Esophagus squamous epithelium (tissue), 5 donors: ENCODE results near the gene TNIK. TPM values are rescaled to one million over a fixed set of nuclear protein-coding genes. Genes with fewer than 3 reads are reported as not detected.

Experiments
- DNase-seq: peaks from one replicate; lab custom pipeline; 2025; lab: John Stamatoyannopoulos, UW
- H3K27ac ChIP-seq, 4 donors: fragments of 200-600 bp; sonication (generic); one replicate each; pipeline ENCODE4 v1.5.1; 2016 to 2019; ENCODE audit warnings: mild to moderate bottlenecking in 1 of 4
- H3K27me3 ChIP-seq, 4 donors: fragments of 200-600 bp; sonication (generic); 1 replicate in 3 of 4; 2 replicates in 1 of 4; pipeline versions ENCODE4 v1.5.1 to v1.6.0; 2017 to 2021; ENCODE audit warnings: antibody characterized with exemption in 1 of 4
- H3K36me3 ChIP-seq, 3 donors: fragments of 200-600 bp; sonication (generic); one replicate each; pipeline ENCODE4 v1.5.1; 2016 to 2019
- H3K4me1 ChIP-seq, 3 donors: fragments of 200-600 bp; sonication (generic); one replicate each; pipeline ENCODE4 v1.5.1; 2017 to 2019
- H3K4me3 ChIP-seq, 4 donors: fragments of 200-600 bp; sonication (generic); 1 replicate in 3 of 4; 2 replicates in 1 of 4; pipeline ENCODE4 v1.5.1; 2016 to 2019; ENCODE audit warnings: mild to moderate bottlenecking in 2 of 4, moderate library complexity in 1 of 4
- H3K9me3 ChIP-seq, 3 donors: fragments of 200-600 bp; sonication (generic); one replicate each; pipeline ENCODE4 v1.5.1; 2016 to 2019
- CTCF ChIP-seq, 6 experiments: fragments of 450-650 bp in 4 of 6; fragments of 200-600 bp in 2 of 6; sonication (generic) in 2 of 6; IDR thresholded peaks; one replicate each; pipeline ENCODE4 v1.5.1; 2016 to 2019; ENCODE audit warnings: antibody characterized with exemption in 6 of 6, mild to moderate bottlenecking in 4 of 6, moderate library complexity in 4 of 6
- POLR2A ChIP-seq, 4 donors: fragments of 450-650 bp; IDR thresholded peaks; one replicate each; pipeline ENCODE4 v1.6.1; 2017; ENCODE audit warnings: antibody characterized with exemption in 4 of 4, mild to moderate bottlenecking in 4 of 4, moderate library complexity in 3 of 4
- WGBS, 2 donors: methylation state at CpG; one replicate each; pipeline ENCODE4 v1.1.5; 2018; 5-methylcytosine and 5-hydroxymethylcytosine counted together
- intact Hi-C: fragments of 100-400 bp; cut with DNase I; formaldehyde crosslinking; loops from one replicate; pipeline ENCODE4 v1.15.0; 2022
- total RNA-seq, 4 donors: library from RNA; depleted of rRNA; stranded (reverse); fragments of >200 nt; gene quantifications; one replicate each; pipeline ENCODE4 v1.1.0, GENCODE V29; 2016
- donor health status: DM: yes; HTN: yes; CAD: no.

Gene TNIK
- total RNA-seq, 4 donors from 2014 or later = 2.2 to 11.6 (median 4.7) TPM

- 19 to 44% methylated on average over 1 of the region's 1 CpG for WGBS, 2 donors
- Histone ChIP-seq H3K4me1 (peaks cover 18 to 54% (median 23%) of the 10 kb centered on the region in 3 donors), H3K27ac (peak overlapping the region in 3 of 4 donors; percentile 18 to 66 (median 61)), H3K4me3 (no peak overlapping the region), H3K27me3 (no peaks in the 10 kb centered on the region), H3K9me3 (no peaks in the 10 kb centered on the region), H3K36me3 (no peaks in the 10 kb centered on the region)
- DNase-seq = no peak
- intact Hi-C loops = no loop called here
- no peak for TF ChIP-seq CTCF (IDR thresholded peaks at IDR 0.05)
- TF ChIP-seq POLR2A (IDR thresholded peaks at IDR 0.05) = no peak
These were observed 193.5 kb downstream of the TNIK start for GRCh38 chr3:171266740-171267073.

- intact Hi-C loops = no loop called here
- Histone ChIP-seq H3K27ac (peak overlapping the region in 3 of 4 donors; percentile 18 to 66 (median 61)), H3K9me3 (no peaks in the 10 kb centered on the region), H3K4me1 (peaks cover 18 to 60% (median 24%) of the 10 kb centered on the region in 3 donors), H3K27me3 (no peaks in the 10 kb centered on the region), H3K36me3 (no peaks in the 10 kb centered on the region), H3K4me3 (no peak overlapping the region)
- 56 to 57% methylated on average over 4 of the region's 4 CpGs for WGBS, 2 donors
- DNase-seq = no peak
- TF ChIP-seq CTCF (IDR thresholded peaks at IDR 0.05) (no peak), POLR2A (IDR thresholded peaks at IDR 0.05) (no peak)
These were observed 194.0 kb downstream of the TNIK start for GRCh38 chr3:171266034-171266739.

- no peak for TF ChIP-seq POLR2A (IDR thresholded peaks at IDR 0.05)
- TF ChIP-seq CTCF (IDR thresholded peaks at IDR 0.05) = no peak
- H3K27ac ChIP-seq = no peak overlapping the region
- no peaks in the 10 kb centered on the region for H3K9me3 ChIP-seq
- peaks cover 18 to 56% (median 24%) of the 10 kb centered on the region in 3 donors for H3K4me1 ChIP-seq
- intact Hi-C loops = no loop called here
- H3K36me3 ChIP-seq = no peaks in the 10 kb centered on the region
- no peaks in the 10 kb centered on the region for H3K27me3 ChIP-seq
- no peak overlapping the region for H3K4me3 ChIP-seq
- WGBS, 2 donors = 79 to 80% methylated on average over 4 to 6 of the region's 6 CpGs
- DNase-seq = no peak
These were observed 195.4 kb downstream of the TNIK start for GRCh38 chr3:171264758-171265157.

GRCh38 chr3:171262431-171262830 is 197.8 kb downstream of the TNIK start:
- Histone ChIP-seq H3K9me3 (no peaks in the 10 kb centered on the region), H3K27ac (no peak overlapping the region), H3K4me1 (peaks cover 13 to 55% (median 20%) of the 10 kb centered on the region in 3 donors), H3K4me3 (no peak overlapping the region), H3K27me3 (no peaks in the 10 kb centered on the region), H3K36me3 (no peaks in the 10 kb centered on the region)
- DNase-seq = no peak
- WGBS, 2 donors = 73 to 77% methylated on average over 1 of the region's 1 CpG
- intact Hi-C loops = no loop called here
- no peak for TF ChIP-seq CTCF (IDR thresholded peaks at IDR 0.05)

- Histone ChIP-seq H3K4me3 (no peak overlapping the region), H3K27ac (peak overlapping the region in 3 of 4 donors; percentile 20 to 58 (median 42)), H3K27me3 (no peaks in the 10 kb centered on the region), H3K9me3 (no peaks in the 10 kb centered on the region), H3K4me1 (peaks cover 5 to 54% (median 12%) of the 10 kb centered on the region in 3 donors), H3K36me3 (no peaks in the 10 kb centered on the region)
- TF ChIP-seq POLR2A (IDR thresholded peaks at IDR 0.05) (no peak), CTCF (IDR thresholded peaks at IDR 0.05) (no peak)
- WGBS, 2 donors = 57 to 63% methylated on average over 3 of the region's 3 CpGs
- no peak for DNase-seq
- intact Hi-C loops = no loop called here
These were observed 198.7 kb downstream of the TNIK start for GRCh38 chr3:171261487-171261886.
